NOMO-1 treated with dmso at 0.1 percent for 144 hours (cell line): ENCODE data around the gene VPS13C.

Source experiments
- DNase-seq: peaks from one replicate; lab custom pipeline; 2025; ENCODE audit not compliant: unreplicated experiment; lab: John Stamatoyannopoulos, UW

Gene VPS13C

DNA sequence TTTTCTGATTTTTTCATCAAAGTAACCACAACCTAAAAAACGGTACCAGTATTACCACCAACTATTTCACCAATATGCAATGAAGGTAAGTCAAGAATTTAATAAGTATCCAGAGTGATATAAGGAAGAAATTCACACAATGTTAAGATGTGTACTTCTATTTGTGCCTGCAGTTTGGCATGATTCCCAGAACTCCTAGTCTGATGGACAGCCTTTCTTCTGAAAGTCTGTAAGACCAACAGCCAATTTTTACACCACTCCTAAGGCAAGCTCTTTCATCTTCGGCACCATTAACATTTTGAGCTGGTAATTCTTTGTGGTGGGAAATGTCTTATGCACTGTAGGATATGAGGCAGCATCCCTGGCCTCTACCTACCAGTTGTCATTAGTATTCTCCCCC lies 108.3 kb downstream of the VPS13C start:
- DNase-seq, result no peak

DNA sequence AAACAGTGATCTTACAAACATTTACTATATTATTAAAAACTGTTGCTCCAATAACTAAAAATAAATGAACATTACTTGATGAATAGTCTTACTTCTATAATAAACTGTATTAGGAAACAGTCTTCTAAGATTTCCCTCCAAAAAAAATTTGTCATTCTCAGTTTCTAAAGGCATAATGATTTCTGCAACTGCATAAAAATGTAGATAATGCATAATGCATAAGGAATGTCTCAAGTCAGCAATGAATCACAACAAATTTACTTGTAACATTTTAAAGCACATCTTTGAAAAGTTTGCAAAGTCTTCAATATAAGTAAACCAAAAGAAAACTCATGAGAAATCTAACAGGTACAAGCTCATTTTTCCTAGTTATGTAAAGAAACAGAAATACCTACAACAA lies 113.5 kb downstream of the VPS13C start:
- DNase-seq, result no peak

DNA sequence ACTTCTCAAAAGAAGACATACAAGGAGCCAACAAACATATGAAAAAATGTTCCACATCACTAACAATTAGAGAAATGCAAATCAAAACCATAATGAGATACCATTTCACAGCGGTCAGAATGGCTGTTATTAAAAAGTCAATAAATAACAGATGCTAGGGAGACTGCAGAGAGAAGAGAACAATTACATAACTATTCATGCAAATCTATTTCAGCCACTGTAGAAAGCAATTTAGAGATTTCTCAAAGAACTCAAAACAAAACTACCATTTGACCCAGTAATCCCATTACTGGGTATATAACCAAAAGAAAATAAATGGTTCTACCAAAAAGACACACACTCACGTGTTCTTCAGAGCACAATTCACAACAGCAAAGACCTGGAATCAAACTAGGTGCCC lies 116.3 kb downstream of the VPS13C start:
- no peak for DNase-seq

GRCh38 chr15:61938249-61938648 lies 122.0 kb downstream of the VPS13C start:
- no peak for DNase-seq

GRCh38 chr15:61936528-61937195 lies 123.6 kb downstream of the VPS13C start:
- no peak for DNase-seq

GRCh38 chr15:61935493-61935892 lies 124.8 kb downstream of the VPS13C start:
- DNase-seq, result no peak

- no peak for DNase-seq
Observed at GRCh38 chr15:61929452-61929851, 130.8 kb downstream of the VPS13C start.

DNA sequence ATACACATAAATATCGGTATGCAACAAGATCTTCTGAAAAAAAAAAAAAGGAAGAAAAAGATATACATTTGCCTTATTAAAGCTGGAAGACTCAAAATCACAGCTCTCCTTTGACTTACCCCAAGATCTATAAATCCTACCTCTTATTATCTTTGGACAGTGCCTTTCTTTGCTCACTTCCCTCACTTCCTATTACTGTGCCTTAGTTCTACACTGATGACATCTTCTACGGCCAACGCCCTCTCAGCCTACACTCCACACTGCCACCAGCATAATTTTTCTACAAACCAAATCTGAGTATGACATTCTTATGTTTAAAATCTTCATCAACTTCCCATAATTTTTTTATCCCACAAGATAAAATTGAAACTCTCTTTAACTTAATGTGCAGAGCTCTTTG lies 137.1 kb downstream of the VPS13C start:
- DNase-seq, result no peak

DNA sequence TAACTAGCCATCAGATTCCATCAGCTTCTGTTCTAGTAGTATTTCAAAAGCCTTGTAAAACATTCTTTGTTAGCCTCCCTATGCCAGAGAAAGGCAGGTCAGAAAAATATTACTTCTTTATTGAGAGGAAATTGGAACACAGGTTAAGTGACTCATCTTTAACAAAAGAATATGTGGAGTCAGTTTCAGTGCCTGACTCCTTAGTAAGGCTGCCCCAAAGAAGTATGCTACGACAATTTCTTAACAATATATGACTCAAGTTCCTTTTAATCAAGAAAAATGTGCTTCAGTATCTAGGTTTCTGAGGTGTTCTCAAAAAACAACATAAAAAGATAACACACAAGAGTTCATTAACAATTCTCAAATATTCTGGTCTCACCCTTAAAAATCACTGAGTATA lies 139.2 kb downstream of the VPS13C start:
- DNase-seq, result no peak

- DNase-seq, result no peak
Observed at GRCh38 chr15:61917457-61917856, 142.8 kb downstream of the VPS13C start.

GRCh38 chr15:61916104-61916503 lies 144.1 kb downstream of the VPS13C start:
- no peak for DNase-seq

GRCh38 chr15:61915640-61916039 lies 144.6 kb downstream of the VPS13C start:
- DNase-seq, result no peak

DNA sequence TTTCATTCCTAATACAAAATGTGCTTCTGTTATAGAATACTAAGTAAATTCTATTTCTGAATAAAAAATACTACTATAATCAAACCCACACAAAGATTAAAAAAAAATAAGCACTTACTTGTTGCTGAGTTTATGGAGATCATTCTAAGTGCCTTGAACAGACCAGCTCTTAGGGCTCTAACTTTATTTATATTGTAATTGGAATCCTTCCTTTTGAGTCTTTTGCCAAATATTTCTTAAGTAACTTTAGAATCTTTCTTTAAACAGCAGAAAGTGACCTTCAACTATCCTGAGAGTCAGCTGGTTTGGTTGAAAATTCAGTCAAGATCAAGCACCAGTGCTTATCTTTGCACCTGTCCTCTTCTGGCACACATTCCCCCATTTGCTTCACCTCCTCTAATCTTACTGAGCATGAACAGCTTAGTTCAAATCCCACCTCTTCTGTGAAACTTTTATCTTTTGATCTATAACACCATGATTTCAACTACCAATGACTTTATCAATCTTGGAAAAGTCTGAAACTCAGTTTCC lies 149.3 kb downstream of the VPS13C start:
- DNase-seq, result no peak

DNA sequence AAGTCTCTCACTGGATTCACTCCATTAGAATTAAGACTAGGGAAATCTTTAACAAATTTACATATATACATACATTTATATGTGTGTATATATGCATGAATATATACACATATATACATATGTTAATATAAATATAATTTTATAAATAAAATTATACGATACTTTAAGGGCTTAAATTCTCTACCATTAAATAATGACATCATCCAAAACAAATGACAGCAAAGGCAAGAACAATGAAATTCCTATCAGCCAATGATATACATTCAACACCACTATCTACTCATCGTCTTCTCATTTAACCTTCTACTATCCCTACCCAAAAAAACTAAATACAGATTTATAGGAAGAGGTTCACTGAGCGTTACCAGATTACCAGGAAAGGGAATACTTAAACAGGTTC lies 152.0 kb downstream of the VPS13C start:
- DNase-seq, result no peak

- no peak for DNase-seq
Observed at GRCh38 chr15:61907753-61908086, 152.5 kb downstream of the VPS13C start.

- no peak for DNase-seq
Observed at GRCh38 chr15:61906961-61907752, 153.1 kb downstream of the VPS13C start.

DNA sequence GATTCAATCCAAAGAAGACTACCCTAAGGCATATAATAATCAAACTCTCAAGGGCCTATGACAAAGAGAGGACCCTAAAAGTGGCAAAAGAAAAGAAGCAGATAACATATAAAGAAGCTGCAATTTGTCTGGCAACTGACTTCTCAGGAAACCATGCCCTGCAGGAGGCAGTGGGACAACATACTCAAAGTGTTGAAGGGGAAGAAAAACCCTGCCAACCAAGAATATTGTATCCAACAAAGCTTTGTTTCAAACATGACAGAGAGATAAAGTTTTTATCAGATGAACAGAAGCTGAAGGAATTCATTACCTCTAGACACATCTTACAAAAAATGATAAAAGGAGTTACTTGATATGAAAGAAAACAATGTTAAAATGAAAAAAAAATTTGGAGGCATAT lies 167.1 kb downstream of the VPS13C start:
- DNase-seq, result no peak

- DNase-seq, result no peak
Observed at GRCh38 chr15:61892140-61892539, 168.1 kb downstream of the VPS13C start.

DNA sequence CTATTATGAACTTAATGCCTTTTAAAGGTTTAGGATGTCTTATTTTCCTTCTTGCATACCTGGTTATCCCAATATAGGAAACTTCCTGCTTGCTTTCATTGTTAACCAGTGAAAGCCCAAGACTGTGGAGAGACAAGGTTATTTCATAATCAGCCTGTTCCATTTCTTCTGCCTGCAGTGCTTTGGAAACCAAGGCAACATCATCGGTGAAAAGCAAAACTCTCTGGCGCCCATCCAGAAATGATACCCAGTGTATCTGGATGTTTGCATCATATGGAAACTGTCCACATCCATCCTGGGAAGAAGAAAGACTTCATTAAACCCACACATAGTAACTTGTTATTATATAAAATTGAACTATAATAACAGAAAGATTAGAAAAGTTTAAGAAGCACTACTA lies 170.1 kb downstream of the VPS13C start:
- DNase-seq, result no peak

DNA sequence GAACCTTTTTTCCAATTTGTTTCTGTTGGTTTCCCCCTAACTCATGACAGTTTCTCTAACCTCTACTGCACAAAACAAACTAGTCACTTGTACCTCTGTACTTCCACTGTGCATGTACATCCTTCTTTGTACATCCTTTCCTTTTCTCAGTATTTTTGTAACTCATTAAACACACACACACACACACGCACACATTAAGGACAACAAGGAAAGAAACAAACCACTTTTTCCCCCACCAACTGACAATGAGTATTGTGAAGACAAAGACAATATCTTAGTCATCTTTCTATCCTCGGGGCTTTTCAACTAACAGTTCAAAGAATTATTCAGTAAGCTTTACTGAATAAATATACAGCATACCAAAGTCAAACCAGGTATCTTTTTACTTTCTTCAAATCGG lies 170.5 kb downstream of the VPS13C start:
- no peak for DNase-seq

DNA sequence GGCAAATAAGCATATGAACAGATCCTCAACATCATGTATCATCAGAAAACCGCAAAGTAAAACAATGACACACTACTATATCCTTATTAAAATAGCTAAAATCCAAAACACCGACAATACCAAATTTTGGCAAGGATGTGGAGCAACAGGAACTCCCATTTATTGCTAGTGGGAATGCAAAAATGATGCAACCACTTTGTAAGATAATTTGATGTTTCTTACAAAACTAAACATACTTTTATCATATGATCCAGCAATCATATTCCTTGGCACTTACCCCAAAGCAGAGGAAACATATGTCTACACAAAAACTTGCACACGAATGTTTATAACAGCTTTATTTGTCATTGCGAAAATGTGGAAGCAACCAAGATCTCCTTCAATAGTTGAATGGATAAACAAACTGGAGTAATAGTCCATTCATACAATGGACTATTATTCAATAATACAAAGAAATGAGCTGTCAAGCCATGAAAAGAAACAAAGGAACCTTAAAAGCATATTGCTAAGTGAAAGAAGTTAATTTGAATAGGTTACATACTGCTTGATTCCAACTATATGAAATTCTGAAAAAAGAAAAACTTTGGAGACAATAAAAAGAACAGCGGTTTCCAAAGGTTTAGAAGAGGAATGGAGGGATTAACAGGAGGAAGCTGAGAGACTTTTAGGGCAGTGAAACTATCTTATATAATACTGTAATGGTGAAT lies 172.0 kb downstream of the VPS13C start:
- DNase-seq, result no peak

GRCh38 chr15:61880084-61880483 lies 180.2 kb downstream of the VPS13C start:
- DNase-seq, result no peak
